Thoracic aorta (tissue), 2 donors: ENCODE measurements around the gene CHRNE. TPM values are rescaled to one million over a fixed set of nuclear protein-coding genes. Genes with fewer than 3 reads are reported as not detected.

Experiments used
- ATAC-seq: fragments of 150-250 bp; one replicate; pipeline ENCODE4 v1.8.0; 2017; ENCODE audit warnings: low read depth; ENCODE audit not compliant: insufficient number of reproducible peaks, low FRiP score
- DNase-seq: peaks from one replicate; pipeline ENCODE4 v3.0.0-alpha.2; 2020; ENCODE audit warnings: low spot score
- H3K27ac ChIP-seq, 2 donors: fragments of 200-600 bp; sonication (generic); 1 replicate in 1 of 2; 2 replicates in 1 of 2; pipeline ENCODE4 v1.5.1; 2016; ENCODE audit warnings: mild to moderate bottlenecking in 2 of 2, moderate library complexity in 2 of 2
- H3K27me3 ChIP-seq: fragments of 200-600 bp; sonication (generic); replicated peaks from 2 replicates; pipeline ENCODE4 v1.6.0; 2016; ENCODE audit warnings: mild to moderate bottlenecking; ENCODE audit not compliant: insufficient read depth
- H3K36me3 ChIP-seq: fragments of 200-600 bp; sonication (generic); one replicate; pipeline ENCODE4 v1.5.1; 2016
- H3K4me1 ChIP-seq, 2 donors: fragments of 200-600 bp; sonication (generic); 1 replicate in 1 of 2; 2 replicates in 1 of 2; pipeline versions ENCODE4 v1.5.1 to v1.6.0; 2016; ENCODE audit warnings: low read depth in 2 of 2, mild to moderate bottlenecking in 1 of 2; ENCODE audit not compliant: control insufficient read depth in 1 of 2
- H3K4me3 ChIP-seq: fragments of 200-600 bp; sonication (generic); 2 replicates; pipeline ENCODE4 v1.5.1; 2016; ENCODE audit warnings: mild to moderate bottlenecking
- H3K9me3 ChIP-seq: fragments of 200-600 bp; sonication (generic); 2 replicates; pipeline ENCODE4 v1.5.1; 2016
- total RNA-seq, 2 donors: library from RNA; depleted of rRNA; stranded (reverse); fragments of >200 nt; gene quantifications; one replicate each; pipeline versions ENCODE4 v1.1.0 to v1.2.3, GENCODE V29; 2016
- TF ChIP-seq, protein P1 (sequence below): fragments of 200-600 bp; sonication (generic); IDR thresholded peaks from one replicate; pipeline ENCODE4 v1.5.1; 2019; ENCODE audit warnings: antibody characterized with exemption

Gene CHRNE
- total RNA-seq, 2 donors from 2014 or later, result 4.1 TPM; not detected in 1

DNA sequence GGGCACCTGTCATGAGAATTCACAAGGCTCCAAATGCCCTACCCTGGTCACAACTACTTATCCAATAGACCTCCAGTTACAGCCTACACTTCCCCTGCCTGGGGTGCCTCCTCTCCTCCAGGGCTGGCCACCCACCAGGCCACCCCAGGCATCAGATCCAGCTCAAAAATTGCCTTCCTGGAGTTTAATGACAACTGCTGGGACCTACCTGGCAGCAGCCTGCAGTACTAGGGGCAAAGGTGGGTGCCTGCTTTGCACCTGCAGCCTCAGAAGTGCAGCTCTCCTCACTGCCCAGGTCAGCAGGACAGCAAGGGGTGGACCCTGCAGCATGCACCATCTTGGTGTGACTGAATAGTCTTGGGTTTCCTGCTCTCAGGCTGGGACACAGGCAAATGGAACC is 32.8 kb upstream of the CHRNE start:
- Histone ChIP-seq H3K4me1 (peaks cover 9 to 22% of the 10 kb centered on the region in 2 donors), H3K27ac (no peak overlapping the region), H3K27me3 (no peaks in the 10 kb centered on the region), H3K4me3 (no peak overlapping the region), H3K9me3 (no peaks in the 10 kb centered on the region), H3K36me3 (peaks cover 19% of the 10 kb centered on the region)
- ATAC-seq (no peak), DNase-seq (no peak)
- TF ChIP-seq, protein P1, sequence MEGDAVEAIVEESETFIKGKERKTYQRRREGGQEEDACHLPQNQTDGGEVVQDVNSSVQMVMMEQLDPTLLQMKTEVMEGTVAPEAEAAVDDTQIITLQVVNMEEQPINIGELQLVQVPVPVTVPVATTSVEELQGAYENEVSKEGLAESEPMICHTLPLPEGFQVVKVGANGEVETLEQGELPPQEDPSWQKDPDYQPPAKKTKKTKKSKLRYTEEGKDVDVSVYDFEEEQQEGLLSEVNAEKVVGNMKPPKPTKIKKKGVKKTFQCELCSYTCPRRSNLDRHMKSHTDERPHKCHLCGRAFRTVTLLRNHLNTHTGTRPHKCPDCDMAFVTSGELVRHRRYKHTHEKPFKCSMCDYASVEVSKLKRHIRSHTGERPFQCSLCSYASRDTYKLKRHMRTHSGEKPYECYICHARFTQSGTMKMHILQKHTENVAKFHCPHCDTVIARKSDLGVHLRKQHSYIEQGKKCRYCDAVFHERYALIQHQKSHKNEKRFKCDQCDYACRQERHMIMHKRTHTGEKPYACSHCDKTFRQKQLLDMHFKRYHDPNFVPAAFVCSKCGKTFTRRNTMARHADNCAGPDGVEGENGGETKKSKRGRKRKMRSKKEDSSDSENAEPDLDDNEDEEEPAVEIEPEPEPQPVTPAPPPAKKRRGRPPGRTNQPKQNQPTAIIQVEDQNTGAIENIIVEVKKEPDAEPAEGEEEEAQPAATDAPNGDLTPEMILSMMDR, result no peak

DNA sequence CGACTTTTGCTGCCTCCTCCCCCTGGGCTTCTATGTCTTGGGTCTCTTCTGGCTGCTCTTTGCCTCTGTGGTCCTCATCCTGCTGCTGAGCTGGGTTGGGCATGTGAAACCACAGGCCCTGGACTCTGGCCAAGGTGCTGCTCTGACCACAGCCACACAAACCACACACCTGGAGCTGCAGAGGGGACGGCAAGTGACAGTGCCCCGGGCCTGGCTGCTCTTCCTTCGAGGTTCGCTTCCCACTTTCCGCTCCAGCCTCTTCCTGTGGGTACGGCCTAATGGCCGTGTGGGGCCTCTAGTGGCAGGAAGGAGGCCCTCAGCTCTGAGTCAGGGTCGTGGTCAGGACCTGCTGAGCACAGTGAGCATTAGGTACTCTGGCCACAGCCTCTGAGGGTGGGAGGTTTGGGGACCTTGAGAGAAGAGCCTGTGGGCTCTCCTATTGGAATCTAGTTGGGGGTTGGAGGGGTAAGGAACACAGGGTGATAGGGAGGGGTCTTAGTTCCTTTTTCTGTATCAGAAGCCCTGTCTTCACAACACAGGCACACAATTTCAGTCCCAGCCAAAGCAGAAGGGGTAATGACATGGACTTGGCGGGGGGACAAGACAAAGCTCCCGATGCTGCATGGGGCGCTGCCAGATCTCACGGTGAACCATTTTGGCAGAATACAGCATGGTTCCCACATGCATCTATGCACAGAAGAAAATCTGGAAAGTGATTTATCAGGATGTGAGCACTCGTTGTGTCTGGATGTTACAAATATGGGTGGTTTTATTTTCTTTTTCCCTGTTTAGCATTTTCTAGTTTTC is 31.5 kb upstream of the CHRNE start:
- TF ChIP-seq, protein P1, result no peak
- H3K9me3 ChIP-seq, result no peaks in the 10 kb centered on the region
- H3K27me3 ChIP-seq, result no peaks in the 10 kb centered on the region
- H3K36me3 ChIP-seq, result peaks cover 19% of the 10 kb centered on the region
- H3K4me3 ChIP-seq, result no peak overlapping the region
- DNase-seq, result no peak
- ATAC-seq, result no peak
- H3K27ac ChIP-seq, result no peak overlapping the region
- peaks cover 9 to 22% of the 10 kb centered on the region in 2 donors for H3K4me1 ChIP-seq

DNA sequence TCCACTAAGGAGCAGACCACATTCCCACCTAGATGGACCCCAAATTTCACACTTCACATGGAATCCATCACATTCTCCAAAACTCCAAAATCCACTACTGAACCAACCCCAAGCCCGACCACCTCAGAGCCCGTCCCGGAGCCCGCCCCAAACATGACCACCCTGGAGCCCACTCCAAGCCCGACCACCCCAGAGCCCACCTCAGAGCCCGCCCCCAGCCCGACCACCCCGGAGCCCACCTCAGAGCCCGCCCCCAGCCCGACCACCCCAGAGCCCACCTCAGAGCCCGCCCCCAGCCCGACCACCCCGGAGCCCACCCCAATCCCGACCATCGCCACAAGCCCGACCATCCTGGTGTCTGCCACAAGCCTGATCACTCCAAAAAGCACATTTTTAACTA is 30.7 kb upstream of the CHRNE start:
- TF ChIP-seq, protein P1, result no peak
- H3K4me3 ChIP-seq, result no peak overlapping the region
- peaks cover 4 to 15% of the 10 kb centered on the region in 2 donors for H3K4me1 ChIP-seq
- H3K36me3 ChIP-seq, result peaks cover 19% of the 10 kb centered on the region
- H3K27ac ChIP-seq, result no peak overlapping the region
- H3K27me3 ChIP-seq, result no peaks in the 10 kb centered on the region
- no peak for DNase-seq
- no peaks in the 10 kb centered on the region for H3K9me3 ChIP-seq
- ATAC-seq, result no peak

DNA sequence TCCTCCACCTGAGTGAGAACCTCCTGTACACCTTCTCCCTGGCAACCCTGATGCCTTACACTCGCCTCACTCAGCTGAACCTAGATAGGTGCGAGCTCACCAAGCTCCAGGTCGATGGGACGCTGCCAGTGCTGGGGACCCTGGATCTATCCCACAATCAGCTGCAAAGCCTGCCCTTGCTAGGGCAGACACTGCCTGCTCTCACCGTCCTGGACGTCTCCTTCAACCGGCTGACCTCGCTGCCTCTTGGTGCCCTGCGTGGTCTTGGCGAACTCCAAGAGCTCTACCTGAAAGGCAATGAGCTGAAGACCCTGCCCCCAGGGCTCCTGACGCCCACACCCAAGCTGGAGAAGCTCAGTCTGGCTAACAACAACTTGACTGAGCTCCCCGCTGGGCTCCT is 29.9 kb upstream of the CHRNE start:
- DNase-seq (no peak), ATAC-seq (no peak)
- peaks cover 0 to 9% of the 10 kb centered on the region in 2 donors for H3K4me1 ChIP-seq
- H3K27me3 ChIP-seq, result no peaks in the 10 kb centered on the region
- TF ChIP-seq, protein P1, result no peak
- H3K36me3 ChIP-seq, result peaks cover 15% of the 10 kb centered on the region
- H3K27ac ChIP-seq, result no peak overlapping the region
- no peaks in the 10 kb centered on the region for H3K9me3 ChIP-seq
- no peak overlapping the region for H3K4me3 ChIP-seq

DNA sequence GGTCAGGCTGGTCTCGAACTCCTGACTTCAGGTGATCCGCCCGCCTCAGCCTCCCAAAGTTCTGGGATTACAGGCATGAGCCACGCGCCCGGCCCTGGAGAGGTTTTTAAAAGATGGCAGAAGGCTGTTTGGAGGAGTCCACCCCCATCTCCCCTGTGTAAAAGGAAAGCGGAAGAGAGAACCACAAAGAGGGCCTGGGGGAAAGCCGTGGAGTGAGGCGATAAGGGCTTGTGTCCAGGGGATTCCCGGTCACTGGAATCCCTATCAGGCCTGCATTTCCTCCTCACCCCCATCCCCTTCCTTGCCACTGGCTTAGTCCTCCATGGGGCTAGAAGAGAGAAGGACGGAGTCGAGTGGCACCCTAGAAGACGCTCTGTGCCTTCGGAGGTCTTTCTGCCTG is 29.1 kb upstream of the CHRNE start, which contains the start of gene GP1BA:
Gene GP1BA, plus strand, starts transcription at position 315 of the 400 bp plus-strand sequence. CDS start 328 bp downstream, outside the sequence.
- DNase-seq, result no peak
- no peak for ATAC-seq

More for the DNA sequence above, 29.1 kb upstream of the CHRNE start, which contains the start of gene GP1BA:
- H3K36me3 ChIP-seq, result peaks cover 7% of the 10 kb centered on the region
- H3K27me3 ChIP-seq, result no peaks in the 10 kb centered on the region
- H3K27ac ChIP-seq, result no peak within 1 kb of the TSS
- H3K4me1 ChIP-seq, result peaks cover 0 to 9% of the 10 kb centered on the region in 2 donors
- TF ChIP-seq, protein P1, result no peak
- H3K9me3 ChIP-seq, result no peaks in the 10 kb centered on the region
- no peak within 1 kb of the TSS for H3K4me3 ChIP-seq
